IMR-90 (cell line): ENCODE measurements around the gene GPR39. TPM values are rescaled to one million over a fixed set of nuclear protein-coding genes. Genes with fewer than 3 reads are reported as not detected.

Source experiments
- ATAC-seq: fragments of 200-7000 bp; cut with Tn5 transposase; 2 replicates; pipeline ENCODE4 v1.9.1; 2020; ENCODE audit warnings: low read depth, mild to moderate bottlenecking, moderate library complexity
- BruUV-seq: library from RNA; stranded (reverse); fragments of 400-500 nt; replicated peaks from 2 replicates; lab custom pipeline; 2021; lab: Mats Ljungman, UMichigan
- CTCF ChIA-PET: fragments of 300-600 bp; formaldehyde crosslinking; extraction: SDS; loops from one replicate; lab custom pipeline; 2021; ENCODE audit warnings: antibody characterized with exemption; lab: Yijun Ruan, JAX
- POLR2A ChIA-PET: fragments of 300-600 bp; sonication (Branson Sonifier 250); formaldehyde crosslinking; loops from one replicate; lab custom pipeline; 2022; ENCODE audit warnings: antibody characterized with exemption; ENCODE audit not compliant: unreplicated experiment; lab: Charles Lee
- DNase-seq: peaks from one replicate; pipeline ENCODE4 v3.0.0; 2013
- H2AFZ ChIP-seq: replicated peaks from 2 replicates; pipeline ENCODE3; 2013; ENCODE audit warnings: low read length, mild to moderate bottlenecking; ENCODE audit not compliant: poor library complexity
- H2AK5ac ChIP-seq: 2 replicates; pipeline ENCODE4 v1.6.1; 2013; ENCODE audit warnings: low read depth, low read length, inconsistent platforms
- H2AK9ac ChIP-seq: replicated peaks from 2 replicates; pipeline ENCODE3; 2013; ENCODE audit warnings: mild to moderate bottlenecking, low read depth, low read length, moderate library complexity; ENCODE audit not compliant: poor library complexity
- H2BK120ac ChIP-seq: 2 replicates; pipeline ENCODE4 v1.6.1; 2013; ENCODE audit warnings: low read depth, low read length, inconsistent platforms
- H2BK15ac ChIP-seq: 3 replicates; pipeline ENCODE4 v1.6.1; 2013; ENCODE audit warnings: low read depth, low read length, inconsistent platforms
- H2BK20ac ChIP-seq: 2 replicates; pipeline ENCODE4 v1.6.1; 2013; ENCODE audit warnings: low read depth, mild to moderate bottlenecking, inconsistent platforms, low read length, moderate library complexity
- H2BK5ac ChIP-seq: 2 replicates; pipeline ENCODE4 v1.6.1; 2013; ENCODE audit warnings: mild to moderate bottlenecking, low read depth, low read length, inconsistent platforms; ENCODE audit not compliant: poor library complexity, severe bottlenecking
- H3K14ac ChIP-seq: replicated peaks from 2 replicates; pipeline ENCODE4 v1.6.1; 2013; ENCODE audit warnings: low read depth, low read length, inconsistent platforms
- H3K18ac ChIP-seq: 2 replicates; pipeline ENCODE4 v1.6.1; 2013; ENCODE audit warnings: low read depth, low read length, control low read depth
- H3K23ac ChIP-seq: 2 replicates; pipeline ENCODE4 v1.6.1; 2013; ENCODE audit warnings: low read depth, low read length, inconsistent platforms
- H3K27ac ChIP-seq: 2 replicates; pipeline ENCODE4 v1.5.1; 2013; ENCODE audit warnings: mild to moderate bottlenecking, control low read depth, low read length; ENCODE audit not compliant: insufficient read depth
- H3K27me3 ChIP-seq: 2 replicates; pipeline ENCODE4 v1.6.1; 2013; ENCODE audit warnings: low read length; ENCODE audit not compliant: control insufficient read depth, insufficient read depth
- H3K36me3 ChIP-seq: 2 replicates; pipeline ENCODE4 v1.6.1; 2013; ENCODE audit warnings: low read length, mixed read lengths; ENCODE audit not compliant: control insufficient read depth, insufficient read depth
- H3K4ac ChIP-seq: 2 replicates; pipeline ENCODE4 v1.6.1; 2013; ENCODE audit warnings: low read depth, low read length, inconsistent platforms
- H3K4me1 ChIP-seq: 2 replicates; pipeline ENCODE4 v1.6.1; 2013; ENCODE audit warnings: low read length, mixed read lengths; ENCODE audit not compliant: control insufficient read depth, insufficient read depth
- H3K4me2 ChIP-seq: 2 replicates; pipeline ENCODE4 v1.6.1; 2013; ENCODE audit warnings: low read depth, mild to moderate bottlenecking, control low read depth, low read length, moderate library complexity
- H3K4me3 ChIP-seq: 2 replicates; pipeline ENCODE4 v1.5.1; 2013; ENCODE audit warnings: low read depth, mild to moderate bottlenecking, control low read depth, low read length, moderate library complexity; ENCODE audit not compliant: insufficient read depth
- H3K56ac ChIP-seq: 2 replicates; pipeline ENCODE4 v1.6.1; 2013; ENCODE audit warnings: low read length, inconsistent platforms; ENCODE audit not compliant: insufficient read depth; ENCODE audit errors: extremely low read depth
- H3K79me1 ChIP-seq, 2 experiments: 2 replicates each; pipeline ENCODE4 v1.6.1; 2013; ENCODE audit warnings: low read length in 2 of 2, inconsistent platforms in 1 of 2, low read depth in 1 of 2
- H3K9ac ChIP-seq: 2 replicates; pipeline ENCODE4 v1.6.1; 2013; ENCODE audit warnings: low read depth, low read length, control low read depth
- H3K9me1 ChIP-seq: 2 replicates; pipeline ENCODE4 v1.6.1; 2013; ENCODE audit warnings: low read length, inconsistent platforms; ENCODE audit not compliant: insufficient read depth
- H3K9me3 ChIP-seq: 2 replicates; pipeline ENCODE4 v1.6.1; 2013; ENCODE audit warnings: low read length; ENCODE audit not compliant: control insufficient read depth, insufficient read depth
- H4K20me1 ChIP-seq: 2 replicates; pipeline ENCODE4 v1.6.1; 2013; ENCODE audit warnings: low read length, inconsistent platforms; ENCODE audit not compliant: insufficient read depth
- H4K5ac ChIP-seq: 2 replicates; pipeline ENCODE4 v1.6.1; 2013; ENCODE audit warnings: mild to moderate bottlenecking, low read depth, low read length, control low read depth
- H4K8ac ChIP-seq, 2 experiments: 2 replicates each; pipeline ENCODE4 v1.6.1; 2013; ENCODE audit warnings: low read depth in 2 of 2, low read length in 2 of 2, control low read depth in 1 of 2, inconsistent platforms in 1 of 2
- H4K91ac ChIP-seq: 2 replicates; pipeline ENCODE4 v1.6.1; 2013; ENCODE audit warnings: low read depth, low read length, inconsistent platforms; ENCODE audit not compliant: insufficient read depth
- BHLHE40 ChIP-seq: fragments of 150-350 bp; IDR thresholded peaks from 2 replicates; pipeline ENCODE4 v1.6.1; 2016; ENCODE audit warnings: mild to moderate bottlenecking, low read depth, low read length
- CEBPB ChIP-seq: IDR thresholded peaks from 2 replicates; pipeline ENCODE4 v1.6.1; 2012; ENCODE audit warnings: low read depth, low read length, improper control_type of control experiment
- FOS ChIP-seq: fragments of 150-350 bp; IDR thresholded peaks from 2 replicates; pipeline ENCODE4 v1.6.1; 2016; ENCODE audit warnings: low read depth, low read length
- MAZ ChIP-seq: IDR thresholded peaks from 2 replicates; pipeline ENCODE4 v1.6.1; 2012; ENCODE audit warnings: low read depth, mild to moderate bottlenecking, low read length, improper control_type of control experiment, moderate library complexity, borderline replicate concordance
- whole genome bisulfite sequencing, 2 experiments: methylation state at CpG; one replicate each; pipeline versions ENCODE4 v1.1.5 to v1.1.7; 2013; ENCODE audit warnings: missing lambda C conversion rate in 2 of 2; ENCODE audit not compliant: insufficient read length in 1 of 2; ENCODE audit errors: extremely low coverage in 2 of 2; 5-methylcytosine and 5-hydroxymethylcytosine counted together
- dilution Hi-C: fragments of 300-500 bp; cut with HindIII; formaldehyde crosslinking; loops from one replicate; pipeline ENCODE4 v1.14.3; 2018; ENCODE audit warnings: low sequenced_read_pairs; ENCODE audit not compliant: unreplicated experiment
- in situ Hi-C: fragments of 300-500 bp; cut with MboI; formaldehyde crosslinking; loops from 3 replicates; pipeline ENCODE4 v1.14.3; 2019; ENCODE audit warnings: low sequenced_read_pairs, inconsistent platforms, mixed read lengths
- intact Hi-C: fragments of 100-400 bp; cut with micrococcal nuclease; formaldehyde crosslinking; loops from 2 replicates; pipeline ENCODE4 v1.10.0; 2022
- polyA plus RNA-seq, 3 experiments: library from polyadenylated mRNA; depleted of rRNA; stranded (reverse); fragments of >200 nt; gene quantifications; 2 replicates each; pipeline ENCODE4 v1.2.3, GENCODE V29; 2012; ENCODE audit warnings: low replicate concordance in 1 of 3
- total RNA-seq: library from RNA; depleted of rRNA; stranded (reverse); fragments of >200 nt; gene quantifications from 2 replicates; pipeline ENCODE4 v1.2.3, GENCODE V29; 2012

The GPR39 gene
- total and polyA plus RNA-seq, 2 of the 4 experiments (the other 2 are of a cell fraction) = 4.4 to 9.0 TPM

DNA sequence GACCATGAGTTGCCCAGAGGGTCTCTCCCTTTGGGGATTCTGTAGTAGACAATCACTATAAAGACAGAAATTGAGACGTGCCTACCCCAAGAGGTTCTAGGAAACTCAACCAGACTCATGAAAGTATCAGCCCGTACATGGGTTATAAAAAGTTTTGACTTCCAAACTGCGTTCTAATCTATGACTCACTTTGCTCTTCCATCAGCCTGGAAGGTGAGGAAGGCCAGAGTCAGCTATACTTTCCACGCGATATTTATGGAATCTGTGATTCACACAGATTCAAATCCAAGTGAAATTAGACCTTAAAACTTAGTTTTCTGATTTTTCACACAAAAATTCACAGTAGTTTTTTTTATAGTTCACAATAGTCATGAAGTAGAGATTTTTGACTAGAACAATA, 261.1 kb downstream of the GPR39 start (continued):
- TF ChIP-seq BHLHE40 = 0 out of 2 replicates have a peak, but pooled peaks have one; percentile 28

DNA sequence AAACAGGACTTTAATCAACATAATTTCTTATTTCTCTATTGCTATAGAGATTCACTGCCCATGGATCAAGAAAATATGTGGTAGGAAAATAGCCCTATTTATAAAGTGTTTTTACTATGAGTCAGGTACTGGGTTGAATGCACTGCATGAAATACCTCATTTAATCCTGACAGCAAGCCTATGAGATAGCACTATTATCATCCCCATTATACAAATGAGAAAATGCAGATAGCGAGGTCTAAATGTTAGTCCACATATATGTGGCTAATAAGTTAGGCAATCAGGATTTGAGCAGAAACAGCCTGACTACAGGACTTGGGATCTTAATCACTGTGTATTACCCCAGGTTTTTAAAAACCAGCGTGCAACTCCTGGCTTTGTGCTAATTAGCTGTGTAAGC, 261.9 kb downstream of the GPR39 start:
- Histone ChIP-seq H4K91ac (no peak overlapping the region; the same call in 1 of the 2 replicates), H2BK20ac (peak overlapping the region; percentile 4; the same call in 1 of the 2 replicates), H3K4me3 (no peak overlapping the region), H3K4ac (no peak overlapping the region), H3K56ac (no peak overlapping the region), H3K27ac (no peak overlapping the region), H2BK120ac (peak overlapping the region; percentile 51; the same call in 1 of the 2 replicates), H3K23ac (no peak overlapping the region), H3K27me3 (no peaks in the 10 kb centered on the region), H2AFZ (no peak overlapping the region), H3K4me1 (peaks cover 5% of the 10 kb centered on the region; the same call in 1 of the 2 replicates), H2AK9ac (no peak overlapping the region), H3K9me3 (no peaks in the 10 kb centered on the region), H3K4me2 (no peak overlapping the region; the same call in 1 of the 2 replicates), H2BK15ac (peak overlapping the region; percentile 5; the same call in 1 of the 3 replicates), H3K18ac (no peak overlapping the region), H4K20me1 (no peaks in the 10 kb centered on the region), H2BK5ac (peak overlapping the region; percentile 66), H3K79me1 (peaks cover 0 to 15% of the 10 kb centered on the region in 2 experiments; a peak in 2 of 4 replicates), H4K5ac (no peak overlapping the region), H4K8ac (no peak overlapping the region; a peak in 1 of 4 replicates), H3K9me1 (peaks cover 4% of the 10 kb centered on the region; the same call in 1 of the 2 replicates), H3K9ac (no peak overlapping the region), H2AK5ac (no peak overlapping the region), H3K36me3 (no peaks in the 10 kb centered on the region), H3K14ac (no peak overlapping the region)
- ChIA-PET POLR2A (no interaction called here), CTCF (interaction anchor here (1.2 kb wide), 1 partner anchor 18 kb away, joined by 3 read pairs; no protein-coding TSS in a partner anchor)
- DNase-seq = peak; percentile 56
- no peak for TF ChIP-seq FOS
- TF ChIP-seq CEBPB = peak; percentile 57; the same call in 1 of the 2 replicates
- no peak for TF ChIP-seq MAZ
- peak; percentile 46 for ATAC-seq
- no TSS peak for BruUV-seq
- in situ Hi-C loops (no loop called here), intact Hi-C loops (loop anchor here (10.0 kb wide), 1 partner anchor 1166 kb away; no protein-coding TSS in a partner anchor), dilution Hi-C loops (no loop called here)
- 100% methylated on average over 1 of the region's 2 CpGs; no CpG with 5 or more reads in 1 of the 2 experiments for WGBS, 2 experiments
